Bronchial epithelial cell (primary cell): ENCODE measurements around the gene SIRT5. TPM values are rescaled to one million over a fixed set of nuclear protein-coding genes. Genes with fewer than 3 reads are reported as not detected.

Experiments used
- DNase-seq: peaks from one replicate; pipeline ENCODE4 v3.0.0-alpha.2; 2010; ENCODE audit warnings: low read depth
- FAIRE-seq: peaks from 2 replicates; lab custom pipeline; 2011; peaks lifted over from hg19 to GRCh38; lab: Jason Lieb, UNC
- H3K27me3 ChIP-seq: 2 replicates; pipeline ENCODE4 v1.5.1; 2011; ENCODE audit warnings: low read length; ENCODE audit not compliant: control insufficient read depth, insufficient read depth
- H3K36me3 ChIP-seq: 2 replicates; pipeline ENCODE4 v1.5.1; 2011; ENCODE audit warnings: low read length; ENCODE audit not compliant: control insufficient read depth, insufficient read depth
- H3K4me3 ChIP-seq: 2 replicates; pipeline ENCODE4 v1.5.1; 2011; ENCODE audit warnings: mild to moderate bottlenecking, low read depth, low read length, control low read depth
- total RNA-seq: library from RNA; depleted of rRNA; stranded (reverse); fragments of >200 nt; gene quantifications from 2 replicates; pipeline ENCODE4 v1.2.1, GENCODE V29; 2014
- TF ChIP-seq, protein P1 (sequence below): IDR thresholded peaks from 2 replicates; pipeline ENCODE4 v1.5.1; 2011; ENCODE audit warnings: mild to moderate bottlenecking, moderate library complexity, low read length, control low read depth, inconsistent platforms; ENCODE audit not compliant: insufficient read depth, severe bottlenecking

SIRT5 gene
- total RNA-seq, 1 donor from 2014 or later, result 10.8 TPM

DNA sequence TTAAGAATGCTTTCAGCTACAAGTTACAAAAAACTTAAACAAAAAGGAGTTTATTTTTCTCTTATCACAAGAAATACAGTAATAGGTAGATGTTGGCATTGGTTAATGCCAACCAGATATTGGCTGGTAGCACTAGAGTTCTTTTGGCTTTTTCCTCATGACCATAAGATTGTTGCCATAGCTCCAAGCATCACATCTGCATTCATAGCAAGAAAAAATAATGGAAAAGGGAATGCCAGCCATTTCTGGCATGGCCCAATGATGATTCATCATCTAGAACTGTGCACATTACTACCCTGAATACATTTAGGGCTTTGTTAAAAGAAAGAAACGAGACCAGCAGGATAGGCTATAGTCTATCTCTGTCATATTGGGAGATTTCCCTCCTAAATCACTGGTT is 20.8 kb upstream of the SIRT5 start:
- FAIRE-seq (no peak), DNase-seq (no peak)
- Histone ChIP-seq H3K4me3 (no peak overlapping the region), H3K27me3 (no peaks in the 10 kb centered on the region), H3K36me3 (no peaks in the 10 kb centered on the region)
- TF ChIP-seq, protein P1, sequence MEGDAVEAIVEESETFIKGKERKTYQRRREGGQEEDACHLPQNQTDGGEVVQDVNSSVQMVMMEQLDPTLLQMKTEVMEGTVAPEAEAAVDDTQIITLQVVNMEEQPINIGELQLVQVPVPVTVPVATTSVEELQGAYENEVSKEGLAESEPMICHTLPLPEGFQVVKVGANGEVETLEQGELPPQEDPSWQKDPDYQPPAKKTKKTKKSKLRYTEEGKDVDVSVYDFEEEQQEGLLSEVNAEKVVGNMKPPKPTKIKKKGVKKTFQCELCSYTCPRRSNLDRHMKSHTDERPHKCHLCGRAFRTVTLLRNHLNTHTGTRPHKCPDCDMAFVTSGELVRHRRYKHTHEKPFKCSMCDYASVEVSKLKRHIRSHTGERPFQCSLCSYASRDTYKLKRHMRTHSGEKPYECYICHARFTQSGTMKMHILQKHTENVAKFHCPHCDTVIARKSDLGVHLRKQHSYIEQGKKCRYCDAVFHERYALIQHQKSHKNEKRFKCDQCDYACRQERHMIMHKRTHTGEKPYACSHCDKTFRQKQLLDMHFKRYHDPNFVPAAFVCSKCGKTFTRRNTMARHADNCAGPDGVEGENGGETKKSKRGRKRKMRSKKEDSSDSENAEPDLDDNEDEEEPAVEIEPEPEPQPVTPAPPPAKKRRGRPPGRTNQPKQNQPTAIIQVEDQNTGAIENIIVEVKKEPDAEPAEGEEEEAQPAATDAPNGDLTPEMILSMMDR, result no peak

DNA sequence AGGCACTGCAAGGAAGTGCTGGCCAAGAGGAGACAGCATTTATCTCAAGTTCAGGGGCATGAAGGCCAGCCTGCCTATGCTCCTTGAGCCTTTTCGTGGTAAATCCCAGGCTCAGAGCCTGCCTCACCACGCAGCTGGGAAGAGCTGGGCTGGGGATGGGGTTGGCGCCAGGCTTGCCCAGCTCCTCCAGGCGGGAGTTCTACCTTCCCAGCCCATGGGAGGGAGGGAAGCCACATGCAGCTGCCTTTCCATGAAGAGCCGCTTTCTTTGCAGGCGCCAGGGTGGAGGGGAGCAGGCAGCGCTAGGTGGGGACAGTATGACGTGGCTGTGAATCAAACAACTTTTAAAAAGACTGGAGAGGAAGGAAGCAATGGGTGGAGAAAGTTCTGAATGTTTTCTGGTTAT is 19.5 kb upstream of the SIRT5 start:
- no peaks in the 10 kb centered on the region for H3K27me3 ChIP-seq

DNA sequence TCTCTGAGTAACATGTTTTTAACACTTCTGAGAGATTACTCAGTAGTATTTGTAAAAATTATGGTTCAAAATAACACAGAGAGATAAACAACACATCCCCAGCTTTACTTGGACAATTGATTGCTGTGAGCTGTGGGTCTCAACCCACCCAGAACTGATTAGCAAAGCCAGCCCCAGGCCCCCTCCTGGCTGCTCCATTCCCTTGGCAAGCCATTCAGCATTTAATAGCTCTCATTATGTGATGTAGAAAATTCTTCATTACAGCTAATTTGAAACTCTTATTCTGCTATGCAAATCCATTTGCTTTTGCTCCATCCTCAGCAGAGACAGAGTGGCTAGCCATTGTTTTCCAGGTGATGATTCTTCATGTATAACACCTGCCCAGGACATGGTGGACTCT is 16.6 kb upstream of the SIRT5 start:
- H3K36me3 ChIP-seq, result no peaks in the 10 kb centered on the region
- FAIRE-seq (no peak), DNase-seq (no peak)
- H3K4me3 ChIP-seq, result no peak overlapping the region
- TF ChIP-seq, protein P1, result no peak
- H3K27me3 ChIP-seq, result no peaks in the 10 kb centered on the region

More for the DNA sequence above, 19.5 kb upstream of the SIRT5 start:
- TF ChIP-seq, protein P1, result no peak
- DNase-seq (no peak), FAIRE-seq (no peak)
- Histone ChIP-seq H3K36me3 (no peaks in the 10 kb centered on the region), H3K4me3 (no peak overlapping the region)

DNA sequence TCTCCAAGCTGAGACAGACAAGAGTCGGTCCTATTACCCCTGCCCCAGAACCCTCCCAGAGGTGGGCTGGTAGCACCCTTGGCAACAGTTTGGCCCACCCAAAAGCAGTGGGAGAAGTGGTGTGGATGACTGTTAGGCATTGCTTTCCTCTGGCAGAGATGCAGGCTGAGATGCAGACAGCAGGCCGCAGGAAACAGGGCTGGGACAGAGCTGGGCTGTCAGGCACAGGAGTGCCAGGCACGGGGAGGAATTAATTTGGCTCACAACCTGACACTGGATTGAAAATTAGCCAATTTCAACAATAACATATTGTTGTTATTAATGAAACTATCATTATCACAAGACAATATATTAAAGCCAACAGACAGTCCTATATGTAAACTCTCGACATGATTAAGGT is 15.7 kb upstream of the SIRT5 start:
- no peak for FAIRE-seq

DNA sequence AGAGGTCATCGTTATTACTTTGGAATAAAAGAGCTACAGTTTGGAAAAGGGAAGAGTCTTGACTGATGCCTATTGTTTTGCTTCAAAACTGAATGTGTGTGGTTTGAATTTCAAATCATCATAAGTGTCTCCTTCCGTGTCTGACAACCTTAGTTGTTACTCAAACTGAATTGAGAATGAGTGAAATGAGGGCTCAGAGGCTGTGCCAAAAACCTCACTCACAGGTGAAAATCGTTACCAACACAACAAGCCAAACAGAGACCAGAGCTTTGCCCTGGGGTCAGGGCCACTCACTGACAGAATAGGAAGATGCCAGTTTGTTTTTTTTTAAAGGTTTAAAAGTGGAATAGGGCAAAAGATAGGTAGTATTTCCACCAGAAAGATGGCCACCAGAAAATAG is 15.2 kb upstream of the SIRT5 start:
- Histone ChIP-seq H3K27me3 (no peaks in the 10 kb centered on the region), H3K4me3 (no peak overlapping the region), H3K36me3 (no peaks in the 10 kb centered on the region)
- TF ChIP-seq, protein P1, result no peak
- no peak for FAIRE-seq
- DNase-seq, result peak; percentile 7

More for the DNA sequence above, 15.7 kb upstream of the SIRT5 start:
- H3K4me3 ChIP-seq, result no peak overlapping the region
- TF ChIP-seq, protein P1, result no peak
- DNase-seq, result no peak
- no peaks in the 10 kb centered on the region for H3K27me3 ChIP-seq
- no peaks in the 10 kb centered on the region for H3K36me3 ChIP-seq

DNA sequence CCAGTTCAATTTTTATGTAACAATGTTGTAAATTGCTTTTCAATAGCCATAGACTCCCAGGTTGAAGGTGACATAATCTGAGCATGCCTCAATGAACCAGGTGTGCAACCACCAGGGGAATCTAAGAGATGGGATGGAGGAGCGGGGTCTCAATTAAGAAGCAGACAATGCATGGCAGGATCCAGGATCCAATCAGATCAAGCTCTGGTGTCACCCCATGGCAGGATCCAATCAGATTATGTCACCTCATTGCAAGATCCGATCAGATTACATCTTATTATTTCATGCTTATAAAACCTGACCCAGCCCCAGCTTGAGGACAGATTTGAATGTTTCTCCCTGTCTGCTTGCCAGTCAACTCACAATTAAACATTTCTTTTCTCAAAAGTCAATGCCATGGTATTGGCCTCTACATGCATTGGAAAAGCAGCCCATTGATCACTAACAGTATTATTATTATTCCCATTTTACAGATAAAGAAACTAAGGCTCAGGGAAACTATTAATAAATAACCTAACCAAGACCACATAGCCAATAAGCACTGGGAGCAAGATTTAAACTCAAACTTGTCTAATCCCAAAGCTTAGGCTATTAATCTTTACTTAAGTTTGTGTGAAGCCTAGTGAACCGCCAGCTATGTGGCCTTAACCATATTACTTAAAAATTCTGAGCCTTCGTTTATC is 14.3 kb upstream of the SIRT5 start:
- TF ChIP-seq, protein P1, result no peak
- H3K27me3 ChIP-seq, result no peaks in the 10 kb centered on the region
- no peak overlapping the region for H3K4me3 ChIP-seq
- H3K36me3 ChIP-seq, result no peaks in the 10 kb centered on the region
- no peak for DNase-seq
- no peak for FAIRE-seq
